Ishikawa (cell line): ENCODE measurements around the gene ERGIC1.
A peak's percentile ranks its signal among the peaks of the same experiment; 100 is the strongest.

ENCODE experiments used
- CEBPB ChIP-seq: IDR thresholded peaks from 2 replicates; pipeline ENCODE4 v1.6.1; 2012
- CREB1 ChIP-seq: IDR thresholded peaks from 2 replicates; pipeline ENCODE4 v1.6.1; 2012; ENCODE audit warnings: low read depth
- EGR1 ChIP-seq: IDR thresholded peaks from 2 replicates; pipeline ENCODE4 v1.6.1; 2012
- EP300 ChIP-seq: IDR thresholded peaks from 2 replicates; pipeline ENCODE4 v1.6.1; 2012; ENCODE audit warnings: borderline replicate concordance
- FOXM1 ChIP-seq: IDR thresholded peaks from 2 replicates; pipeline ENCODE4 v1.6.1; 2012; ENCODE audit warnings: low read depth, borderline replicate concordance
- NFIC ChIP-seq: IDR thresholded peaks from 2 replicates; pipeline ENCODE4 v1.6.1; 2012
- RAD21 ChIP-seq: IDR thresholded peaks from 2 replicates; pipeline ENCODE4 v1.6.1; 2012; ENCODE audit warnings: low read depth
- TAF1 ChIP-seq: IDR thresholded peaks from 2 replicates; pipeline ENCODE4 v1.6.1; 2012; ENCODE audit warnings: low read depth, mild to moderate bottlenecking
- TCF12 ChIP-seq: IDR thresholded peaks from 2 replicates; pipeline ENCODE4 v1.6.1; 2012; ENCODE audit warnings: low read depth
- TEAD4 ChIP-seq: IDR thresholded peaks from 2 replicates; pipeline ENCODE4 v1.6.1; 2012
- YY1 ChIP-seq: IDR thresholded peaks from 2 replicates; pipeline ENCODE4 v1.6.1; 2012; ENCODE audit warnings: low read depth
- ZBTB7A ChIP-seq: IDR thresholded peaks from 2 replicates; pipeline ENCODE4 v1.6.1; 2012; ENCODE audit warnings: low read depth
- TF ChIP-seq, protein P1 (sequence below): IDR thresholded peaks from 2 replicates; pipeline ENCODE4 v1.6.1; 2012
- TF ChIP-seq, protein P2 (sequence below): IDR thresholded peaks from 2 replicates; pipeline ENCODE4 v1.6.1; 2012
- TF ChIP-seq, protein P3 (sequence below): IDR thresholded peaks from 2 replicates; pipeline ENCODE4 v1.6.1; 2012; ENCODE audit warnings: low read depth, mild to moderate bottlenecking

ERGIC1 gene

DNA sequence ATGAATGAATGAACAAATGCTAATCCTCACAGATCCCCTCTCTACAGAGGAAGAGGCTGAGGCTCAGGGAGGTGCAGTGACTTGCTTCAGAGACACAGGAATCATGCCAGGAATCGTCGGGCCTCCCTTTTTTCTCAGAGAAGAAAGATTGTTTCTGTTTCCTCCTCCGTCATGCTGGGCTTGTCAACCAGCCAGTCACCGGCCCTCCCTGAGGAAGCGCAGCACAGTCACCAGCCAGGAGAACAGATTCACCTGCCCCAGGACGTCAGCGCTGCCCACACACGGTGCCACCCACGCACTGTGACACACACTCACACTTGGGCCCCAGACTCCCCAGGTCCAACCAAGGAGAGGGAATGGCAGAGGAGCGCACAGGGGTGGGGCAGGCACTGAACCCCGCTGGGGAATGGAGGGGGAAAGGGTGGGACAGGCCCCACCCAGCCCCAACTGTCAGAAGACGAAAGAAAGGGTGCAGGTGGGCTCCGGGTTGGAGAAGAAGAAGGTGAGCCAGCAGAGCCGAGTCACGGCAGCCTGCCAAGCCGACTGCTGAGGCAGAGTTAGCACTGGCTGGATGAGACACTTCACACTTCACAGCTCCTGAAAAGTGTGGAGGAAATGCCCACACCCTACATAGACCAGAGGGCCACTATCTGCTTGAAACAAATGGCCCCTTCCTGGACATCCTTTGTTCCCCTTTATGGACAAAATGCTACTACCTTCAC, 13.8 kb upstream of the ERGIC1 start:
- TF ChIP-seq EGR1 (peak; percentile 98), NFIC (peak; percentile 49; the same call in 1 of the 2 replicates), EP300 (no peak), TAF1 (no peak)
- TF ChIP-seq, protein P1, sequence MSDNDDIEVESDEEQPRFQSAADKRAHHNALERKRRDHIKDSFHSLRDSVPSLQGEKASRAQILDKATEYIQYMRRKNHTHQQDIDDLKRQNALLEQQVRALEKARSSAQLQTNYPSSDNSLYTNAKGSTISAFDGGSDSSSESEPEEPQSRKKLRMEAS: no peak

DNA sequence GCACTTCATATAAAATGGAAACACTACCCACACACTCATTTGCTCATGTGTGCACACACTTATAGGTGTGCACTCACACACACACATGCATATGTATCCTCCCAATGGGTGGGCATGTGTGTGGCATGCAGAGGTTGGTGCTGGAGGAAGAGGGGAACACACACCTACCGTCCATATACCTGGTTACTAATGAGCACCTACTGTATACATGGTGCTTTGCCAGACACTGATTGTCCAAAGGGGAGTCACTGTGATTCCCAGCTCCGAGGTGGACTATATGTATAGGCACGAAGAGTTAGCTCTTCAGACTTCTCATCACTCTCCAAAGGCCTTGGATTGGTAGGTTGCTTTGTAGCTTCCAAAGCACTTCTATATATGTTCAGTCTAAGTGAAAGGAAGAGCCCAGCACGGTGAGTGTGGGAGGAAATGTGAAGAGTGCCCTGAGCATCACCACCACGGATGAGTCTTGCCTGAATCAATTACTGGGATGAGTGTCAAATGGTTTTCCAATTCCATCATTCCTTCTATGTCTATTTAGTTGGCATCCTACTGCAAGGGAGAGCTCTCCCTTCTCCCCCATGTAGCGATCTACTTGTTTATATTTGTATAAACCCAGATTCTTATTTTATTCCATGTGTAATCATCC, 12.6 kb upstream of the ERGIC1 start:
- TF ChIP-seq CREB1 (no peak), TCF12 (no peak), YY1 (no peak), EGR1 (no peak), TAF1 (no peak), FOXM1 (no peak), ZBTB7A (no peak), EP300 (no peak), CEBPB (no peak), NFIC (no peak)
- TF ChIP-seq, protein P2, sequence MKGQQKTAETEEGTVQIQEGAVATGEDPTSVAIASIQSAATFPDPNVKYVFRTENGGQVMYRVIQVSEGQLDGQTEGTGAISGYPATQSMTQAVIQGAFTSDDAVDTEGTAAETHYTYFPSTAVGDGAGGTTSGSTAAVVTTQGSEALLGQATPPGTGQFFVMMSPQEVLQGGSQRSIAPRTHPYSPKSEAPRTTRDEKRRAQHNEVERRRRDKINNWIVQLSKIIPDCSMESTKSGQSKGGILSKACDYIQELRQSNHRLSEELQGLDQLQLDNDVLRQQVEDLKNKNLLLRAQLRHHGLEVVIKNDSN: no peak
- TF ChIP-seq, protein P3, sequence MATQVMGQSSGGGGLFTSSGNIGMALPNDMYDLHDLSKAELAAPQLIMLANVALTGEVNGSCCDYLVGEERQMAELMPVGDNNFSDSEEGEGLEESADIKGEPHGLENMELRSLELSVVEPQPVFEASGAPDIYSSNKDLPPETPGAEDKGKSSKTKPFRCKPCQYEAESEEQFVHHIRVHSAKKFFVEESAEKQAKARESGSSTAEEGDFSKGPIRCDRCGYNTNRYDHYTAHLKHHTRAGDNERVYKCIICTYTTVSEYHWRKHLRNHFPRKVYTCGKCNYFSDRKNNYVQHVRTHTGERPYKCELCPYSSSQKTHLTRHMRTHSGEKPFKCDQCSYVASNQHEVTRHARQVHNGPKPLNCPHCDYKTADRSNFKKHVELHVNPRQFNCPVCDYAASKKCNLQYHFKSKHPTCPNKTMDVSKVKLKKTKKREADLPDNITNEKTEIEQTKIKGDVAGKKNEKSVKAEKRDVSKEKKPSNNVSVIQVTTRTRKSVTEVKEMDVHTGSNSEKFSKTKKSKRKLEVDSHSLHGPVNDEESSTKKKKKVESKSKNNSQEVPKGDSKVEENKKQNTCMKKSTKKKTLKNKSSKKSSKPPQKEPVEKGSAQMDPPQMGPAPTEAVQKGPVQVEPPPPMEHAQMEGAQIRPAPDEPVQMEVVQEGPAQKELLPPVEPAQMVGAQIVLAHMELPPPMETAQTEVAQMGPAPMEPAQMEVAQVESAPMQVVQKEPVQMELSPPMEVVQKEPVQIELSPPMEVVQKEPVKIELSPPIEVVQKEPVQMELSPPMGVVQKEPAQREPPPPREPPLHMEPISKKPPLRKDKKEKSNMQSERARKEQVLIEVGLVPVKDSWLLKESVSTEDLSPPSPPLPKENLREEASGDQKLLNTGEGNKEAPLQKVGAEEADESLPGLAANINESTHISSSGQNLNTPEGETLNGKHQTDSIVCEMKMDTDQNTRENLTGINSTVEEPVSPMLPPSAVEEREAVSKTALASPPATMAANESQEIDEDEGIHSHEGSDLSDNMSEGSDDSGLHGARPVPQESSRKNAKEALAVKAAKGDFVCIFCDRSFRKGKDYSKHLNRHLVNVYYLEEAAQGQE: no peak

DNA sequence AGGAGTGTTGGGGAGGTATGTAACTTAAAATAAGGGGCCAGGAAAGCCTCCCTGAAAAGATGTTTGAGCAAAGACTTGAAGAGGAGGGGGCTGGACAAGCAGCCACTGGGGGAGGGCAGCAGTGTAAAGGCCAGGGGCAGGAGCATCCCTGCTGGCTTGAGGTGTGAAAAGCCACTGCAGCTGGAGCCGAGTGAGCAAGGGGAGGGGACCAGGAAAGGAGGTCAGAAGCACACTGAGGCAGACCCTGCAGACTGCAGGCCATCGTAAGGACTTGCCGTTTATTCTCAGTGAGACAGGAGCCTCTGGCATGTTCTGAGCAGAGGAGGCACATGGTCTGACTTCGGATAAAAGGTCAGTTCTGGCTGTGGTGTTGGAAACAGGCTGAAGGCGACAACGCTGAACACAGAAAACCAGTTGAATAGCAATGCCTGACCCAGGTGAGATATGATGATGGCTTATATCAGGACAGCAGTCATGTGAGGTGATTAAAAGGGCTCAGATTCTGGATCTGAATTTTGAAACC, 10.2 kb upstream of the ERGIC1 start:
- TF ChIP-seq EP300 (no peak), NFIC (no peak), TEAD4 (no peak), CREB1 (no peak), ZBTB7A (no peak), TCF12 (no peak), RAD21 (no peak), CEBPB (no peak), EGR1 (no peak), YY1 (no peak), TAF1 (no peak), FOXM1 (no peak)
- TF ChIP-seq, protein P2: no peak
- TF ChIP-seq, protein P1: no peak
- TF ChIP-seq, protein P3: no peak

DNA sequence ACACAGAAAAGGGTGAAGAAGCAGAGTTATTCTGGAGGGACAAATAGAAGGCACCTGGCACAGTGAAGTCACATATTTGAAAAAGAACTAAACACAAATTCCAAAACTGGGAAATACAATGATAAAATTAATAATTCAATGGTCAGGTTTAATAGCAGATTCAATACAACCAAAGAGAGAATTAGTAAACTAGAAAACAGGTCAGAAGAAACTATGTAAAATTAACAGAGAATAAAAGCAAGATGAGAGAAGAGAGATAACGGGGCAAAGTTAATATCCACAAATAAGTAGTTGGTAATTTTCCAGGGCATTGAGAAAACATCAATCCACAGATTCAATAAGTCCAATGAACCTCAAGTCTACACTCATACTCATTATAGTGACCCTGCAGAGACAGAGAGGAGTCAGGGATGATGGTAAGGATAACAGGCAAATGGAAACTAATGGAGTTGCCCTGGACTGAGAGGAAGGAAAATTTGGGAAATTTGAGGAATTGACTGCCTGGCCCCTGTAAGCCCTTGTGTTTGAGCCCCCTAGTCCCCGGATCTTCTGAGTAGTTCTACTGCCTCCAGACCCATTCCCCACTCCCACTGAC, 8.3 kb upstream of the ERGIC1 start:
- TF ChIP-seq YY1 (no peak), TAF1 (no peak), TCF12 (no peak), ZBTB7A (no peak), EGR1 (no peak), CREB1 (no peak), CEBPB (no peak), FOXM1 (no peak), NFIC (no peak), TEAD4 (no peak)
- TF ChIP-seq, protein P2: no peak
- TF ChIP-seq, protein P3: no peak
